Measurements from ENCODE around the gene STX10. TPM values are rescaled to one million over a fixed set of nuclear protein-coding genes. Genes with fewer than 3 reads are reported as not detected.

The STX10 gene, protein sequence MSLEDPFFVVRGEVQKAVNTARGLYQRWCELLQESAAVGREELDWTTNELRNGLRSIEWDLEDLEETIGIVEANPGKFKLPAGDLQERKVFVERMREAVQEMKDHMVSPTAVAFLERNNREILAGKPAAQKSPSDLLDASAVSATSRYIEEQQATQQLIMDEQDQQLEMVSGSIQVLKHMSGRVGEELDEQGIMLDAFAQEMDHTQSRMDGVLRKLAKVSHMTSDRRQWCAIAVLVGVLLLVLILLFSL
- total RNA-seq, result 10 to 100 TPM; 64.0 to 94.8 TPM
- polyA plus RNA-seq (ENCODE audit: insufficient read length in 6 of 6), result 10 to 100 TPM; 63.6 to 77.1 (median 72.5) TPM
- long read RNA-seq, donor 1, transcript STX10-204 (8 exons, 1,136 nt), result major isoform, 28 of 47 reads
- long read RNA-seq, donor 1, partial matches to known transcripts, result 14 of 47 reads
- long read RNA-seq, donor 1, other reads (novel, unspliced or antisense), result 0 of 47 reads
- long read RNA-seq, donor 2, transcript STX10-204 (8 exons, 1,136 nt), result major isoform, 17 of 41 reads
- long read RNA-seq, donor 2, partial matches to known transcripts, result 22 of 41 reads
- long read RNA-seq, donor 2, other reads (novel, unspliced or antisense), result 0 of 41 reads
- long read RNA-seq, donor 3, transcript STX10-204 (8 exons, 1,136 nt), result major isoform, 22 of 28 reads
- long read RNA-seq, donor 3, partial matches to known transcripts, result 5 of 28 reads
- long read RNA-seq, donor 3, other reads (novel, unspliced or antisense), result 0 of 28 reads
- long read RNA-seq, donor 4, transcript STX10-204 (8 exons, 1,136 nt), result major isoform, 21 of 37 reads
- long read RNA-seq, donor 4, partial matches to known transcripts, result 10 of 37 reads
- long read RNA-seq, donor 4, other reads (novel, unspliced or antisense), result 4 of 37 reads
- long read RNA-seq, donor 5, transcript STX10-204 (8 exons, 1,136 nt), result major isoform, 19 of 22 reads
- long read RNA-seq, donor 5, partial matches to known transcripts, result 0 of 22 reads
- long read RNA-seq, donor 5, other reads (novel, unspliced or antisense), result 0 of 22 reads
- long read RNA-seq, donor 6, transcript STX10-204 (8 exons, 1,136 nt), result major isoform, 28 of 46 reads
- long read RNA-seq, donor 6, partial matches to known transcripts, result 15 of 46 reads
- long read RNA-seq, donor 6, other reads (novel, unspliced or antisense), result 0 of 46 reads
- long read RNA-seq, donor 7, transcript STX10-204 (8 exons, 1,136 nt), result major isoform, 22 of 31 reads
- long read RNA-seq, donor 7, partial matches to known transcripts, result 7 of 31 reads
- long read RNA-seq, donor 7, other reads (novel, unspliced or antisense), result 0 of 31 reads
- long read RNA-seq, donor 8, transcript STX10-204 (8 exons, 1,136 nt), result major isoform, 14 of 18 reads
- long read RNA-seq, donor 8, partial matches to known transcripts, result 0 of 18 reads
- long read RNA-seq, donor 8, other reads (novel, unspliced or antisense), result 0 of 18 reads
- long read RNA-seq, donor 9, result 0 reads
- long read RNA-seq, donor 10, transcript STX10-204 (8 exons, 1,136 nt), result major isoform, 29 of 54 reads
- long read RNA-seq, donor 10, partial matches to known transcripts, result 13 of 54 reads
- long read RNA-seq, donor 10, other reads (novel, unspliced or antisense), result 7 of 54 reads
- long read RNA-seq, donor 11, result 0 reads
- long read RNA-seq, donor 12, transcript STX10-204 (8 exons, 1,136 nt), result major isoform, 11 of 20 reads
- long read RNA-seq, donor 12, partial matches to known transcripts, result 6 of 20 reads
- long read RNA-seq, donor 12, other reads (novel, unspliced or antisense), result 0 of 20 reads

DNA sequence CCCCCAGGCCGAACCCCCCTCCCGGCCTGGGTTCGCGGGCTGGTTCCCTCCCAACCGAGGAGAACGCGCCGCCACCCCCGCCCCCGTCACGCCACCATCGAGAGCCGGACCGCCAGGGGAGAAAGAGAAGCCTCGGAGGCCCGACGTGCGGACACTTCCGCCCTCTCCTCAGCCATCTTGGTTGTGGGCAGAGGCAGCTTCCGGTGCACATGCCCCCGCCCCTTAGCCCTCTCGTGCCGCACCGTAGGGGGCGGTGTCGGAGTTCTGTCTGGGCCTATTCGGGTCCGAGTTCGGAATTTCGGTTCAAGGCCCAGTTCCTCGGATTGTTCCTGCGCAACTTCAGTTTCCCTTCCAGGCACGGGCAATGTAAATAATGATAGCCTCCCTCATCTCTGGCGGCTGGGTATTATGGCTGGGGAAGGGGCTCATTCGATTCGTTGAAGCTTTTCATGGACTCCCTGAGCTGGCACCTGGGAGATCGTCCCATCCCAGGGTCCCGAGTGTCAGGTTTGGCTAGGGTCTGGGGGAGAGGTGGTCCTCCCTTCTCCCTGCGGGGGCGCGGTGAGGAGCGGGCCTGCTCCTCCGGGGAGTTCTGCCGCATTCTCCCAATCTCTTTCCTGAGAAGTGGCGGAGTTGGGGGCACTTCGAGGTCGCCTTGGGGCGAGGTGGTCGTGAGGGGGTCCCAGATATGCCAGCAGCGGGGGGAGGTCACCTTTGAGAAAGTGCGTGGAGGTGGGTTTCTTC lies at the start of gene STX10, which contains the start of gene IER2:
Gene STX10, minus strand, starts transcription at position 189 of the 744 bp plus-strand sequence. CDS start 202 bp downstream, outside the sequence.
Gene IER2, plus strand, starts transcription at position 225 of the 744 bp plus-strand sequence. CDS start 2,776 bp downstream, outside the sequence.
- Histone ChIP-seq H3K27ac (peak within 1 kb of the TSS; percentile 96 to 97), H3K4me3 (peak within 1 kb of the TSS; percentile 85 to 100), H3K9me3 (no peaks in the 10 kb centered on the region), H3K27me3 (no peaks in the 10 kb centered on the region), H3K4me1 (peaks cover 9 to 37% of the 10 kb centered on the region in 2 donors), H3K36me3 (peaks cover 0 to 2% of the 10 kb centered on the region in 2 donors)
- peak; percentile 26 to 50 for TF ChIP-seq CTCF (IDR thresholded peaks at IDR 0.05)
- intact Hi-C loops (cut with DNase I), result no loop called here
- DNase-seq (peak; percentile 94 to 98 (median 97)), ATAC-seq (peak; percentile 66)

DNA sequence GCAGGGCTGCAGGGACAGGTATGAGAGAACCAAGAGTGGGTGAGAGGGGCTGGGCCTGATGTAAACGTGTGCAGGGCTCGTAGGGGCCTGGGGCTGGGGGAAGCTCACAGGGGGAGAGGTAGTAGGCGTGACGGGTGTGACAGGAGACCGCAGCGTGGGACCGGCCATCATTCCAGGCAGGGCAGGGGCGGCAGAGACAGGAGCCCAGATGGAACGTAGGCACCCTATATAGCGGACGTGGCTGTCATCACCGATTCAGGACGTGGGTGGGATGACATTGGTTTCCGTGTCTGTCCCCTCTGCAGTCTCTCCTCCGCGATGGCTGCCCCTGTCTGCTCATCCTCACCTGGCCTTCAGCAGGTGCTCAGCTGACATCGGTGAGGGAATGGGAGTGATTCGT lies 48.5 kb upstream of the STX10 start:
- TF ChIP-seq CTCF (IDR thresholded peaks at IDR 0.05), result no peak
- H3K4me3 ChIP-seq, result no peak overlapping the region
- DNase-seq (no peak), ATAC-seq (no peak)
- no peaks in the 10 kb centered on the region for H3K36me3 ChIP-seq
- H3K9me3 ChIP-seq, result no peaks in the 10 kb centered on the region
- H3K27me3 ChIP-seq, result no peaks in the 10 kb centered on the region
- no peak overlapping the region for H3K27ac ChIP-seq
- peaks cover 0 to 13% of the 10 kb centered on the region in 2 donors for H3K4me1 ChIP-seq
- intact Hi-C loops (cut with DNase I), result loop anchor here in 1 of 2 donors (10.0 kb wide), 1 partner anchor 66 kb away; no protein-coding TSS in a partner anchor

GRCh38 chr19:13195678-13196077 lies 45.5 kb upstream of the STX10 start:
- Histone ChIP-seq H3K27ac (no peak overlapping the region), H3K4me3 (no peak overlapping the region), H3K9me3 (no peaks in the 10 kb centered on the region), H3K4me1 (peaks cover 0 to 14% of the 10 kb centered on the region in 2 donors), H3K27me3 (no peaks in the 10 kb centered on the region), H3K36me3 (no peaks in the 10 kb centered on the region)
- TF ChIP-seq CTCF (IDR thresholded peaks at IDR 0.05), result no peak
- DNase-seq (no peak), ATAC-seq (peak; percentile 66)
- intact Hi-C loops (cut with DNase I), result loop anchor here in 1 of 2 donors (10.0 kb wide), 1 partner anchor 69 kb away; no protein-coding TSS in a partner anchor

Measured in left lung (tissue), 14 donors.